ENCODE data around the gene METTL17.
"Not testable (repeated sequence)": the region's sequence is repeated elsewhere in the genome, so short reads cannot be mapped to it uniquely, and the experiment has no call there.

The METTL17 gene

DNA sequence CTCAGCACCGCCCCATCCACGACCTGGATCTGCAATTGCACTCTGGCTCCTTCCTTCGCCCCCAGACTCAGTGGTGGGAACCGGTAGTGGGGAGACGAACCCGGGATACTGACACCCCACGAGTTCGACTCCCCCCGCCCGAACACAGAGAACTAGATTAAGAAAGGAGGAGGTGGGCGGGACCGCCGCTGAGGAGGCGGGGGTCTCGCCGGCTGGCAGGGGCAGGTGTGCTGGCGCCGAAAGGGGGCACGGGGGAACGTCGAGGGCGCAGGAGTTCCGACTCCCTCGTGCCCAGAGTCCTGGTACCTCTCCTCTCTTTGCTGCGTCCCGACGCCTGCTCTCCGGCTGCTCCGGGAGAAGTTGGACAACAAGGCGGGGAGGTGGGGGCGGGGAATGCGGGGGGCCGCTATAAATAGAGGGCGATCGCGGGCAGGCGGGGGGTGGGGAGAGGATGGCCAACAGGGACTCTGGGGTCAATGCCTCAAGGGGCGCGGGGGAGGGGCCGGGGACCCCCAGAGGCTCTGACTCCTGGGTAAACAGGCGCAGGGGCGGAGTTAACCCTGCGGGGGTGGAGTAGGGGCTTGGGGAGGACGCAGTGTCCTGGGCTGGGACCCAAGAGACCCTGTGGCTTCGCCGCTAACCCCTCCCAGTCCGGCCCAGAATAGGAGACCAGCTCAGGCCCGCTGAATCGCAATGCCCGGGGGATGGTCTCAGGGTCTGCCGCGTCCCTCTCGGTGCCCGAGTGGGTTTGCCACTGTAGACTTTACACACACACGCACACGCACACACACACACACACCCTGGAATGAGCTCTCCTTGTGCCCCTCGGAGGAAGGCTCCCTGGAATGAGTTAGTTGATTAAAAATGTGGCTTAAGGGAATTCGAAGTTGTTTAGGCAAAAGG, 35.8 kb downstream of the METTL17 start:
- DNase-seq = no peak

- no peak for DNase-seq
Measured at GRCh38 chr14:21026274-21026987, 36.7 kb downstream of the METTL17 start.

- no peak for DNase-seq
Measured at GRCh38 chr14:21026988-21027315, 37.2 kb downstream of the METTL17 start.

- DNase-seq = no peak
Measured at GRCh38 chr14:21029917-21030316, 40.1 kb downstream of the METTL17 start, which contains the start of gene TPPP2. TSS of gene TPPP2 (plus strand) at chr14:21030217. CDS start at chr14:21030582, 365 bp downstream.

- DNase-seq = no peak
Measured at GRCh38 chr14:21030531-21030930, 40.8 kb downstream of the METTL17 start.

DNA sequence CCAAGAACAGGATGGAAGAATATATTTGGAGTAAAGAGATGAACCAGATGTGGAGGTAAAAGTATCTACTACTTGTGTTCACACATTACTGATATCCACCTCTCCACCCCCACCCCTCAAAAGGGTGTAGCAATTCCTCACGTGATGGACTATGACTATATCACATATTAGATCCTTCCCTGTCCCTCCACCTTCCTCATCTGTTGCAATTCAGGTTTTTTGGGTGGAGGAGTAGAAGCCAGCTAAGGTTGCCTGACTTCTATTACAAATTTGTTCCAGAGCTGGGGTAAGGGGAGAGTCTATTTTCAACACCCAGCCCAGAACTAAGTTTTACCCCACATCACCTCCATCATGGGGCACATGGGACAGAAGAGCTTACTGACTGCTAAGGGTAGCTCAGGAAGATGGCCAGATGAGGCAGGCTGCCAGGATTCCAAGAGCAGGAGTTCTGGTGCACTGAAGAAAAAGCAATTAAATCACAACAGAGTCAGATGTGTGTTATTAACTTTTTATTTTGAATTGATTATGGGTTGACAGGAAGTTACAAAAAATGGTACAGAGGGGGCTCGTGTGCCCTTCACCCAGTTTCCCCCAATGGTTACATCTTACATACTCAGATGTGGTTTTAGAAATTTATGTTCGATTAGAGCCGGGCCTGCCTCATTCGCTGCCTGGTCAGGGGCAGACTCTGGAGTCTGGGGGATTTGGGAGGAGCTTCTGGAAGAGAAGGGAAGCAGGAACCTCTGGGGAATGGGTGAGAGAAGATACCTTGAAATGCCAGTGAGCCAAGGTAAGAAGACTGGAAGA, 42.7 kb downstream of the METTL17 start:
- DNase-seq = no peak

- DNase-seq = no peak
Measured at GRCh38 chr14:21033133-21033698, 43.4 kb downstream of the METTL17 start.

- DNase-seq = no peak
Measured at GRCh38 chr14:21034707-21035106, 44.9 kb downstream of the METTL17 start, which contains the start of gene RNASE13. TSS of gene RNASE13 (minus strand) at chr14:21034807. CDS start at chr14:21034288, 519 bp downstream.

DNA sequence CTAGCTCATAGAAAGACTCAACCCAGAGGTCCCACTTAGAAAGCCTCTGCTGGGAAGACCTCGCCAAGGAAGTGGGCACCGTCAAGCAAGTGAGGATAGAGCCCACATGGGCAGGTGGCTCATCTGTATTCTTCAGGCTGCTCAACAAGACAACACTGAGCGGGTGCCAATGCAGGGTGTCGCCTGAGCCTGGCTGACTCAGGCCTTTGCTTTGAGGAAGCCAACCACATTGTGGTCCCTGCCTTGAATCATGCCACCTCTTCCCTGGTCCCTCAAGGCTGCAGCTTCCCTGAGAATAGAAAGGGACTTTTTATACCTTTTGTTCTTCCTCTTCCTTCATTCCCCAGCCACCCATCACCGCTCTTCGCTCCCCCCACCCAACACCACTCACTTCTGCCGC, 47.0 kb downstream of the METTL17 start:
- no peak for DNase-seq

DNA sequence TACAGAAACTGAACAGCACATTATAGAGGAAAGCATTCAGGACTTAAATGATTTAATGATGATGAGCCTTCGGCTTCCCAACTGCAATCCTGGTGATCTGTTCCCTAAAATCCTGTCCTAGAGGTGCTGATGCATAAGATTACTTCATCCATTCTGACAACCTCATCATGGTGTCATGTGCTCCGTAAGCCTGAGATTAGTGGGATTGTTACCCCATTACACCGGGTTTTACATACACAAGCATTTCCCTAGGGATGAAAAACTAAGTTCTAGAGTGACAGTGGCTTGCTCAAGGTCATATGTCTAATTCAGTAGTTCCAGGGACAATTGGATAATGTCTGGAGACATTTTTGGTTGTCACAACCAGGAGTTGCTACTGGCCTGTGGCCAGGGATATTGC, 47.4 kb downstream of the METTL17 start:
- no peak for DNase-seq

DNA sequence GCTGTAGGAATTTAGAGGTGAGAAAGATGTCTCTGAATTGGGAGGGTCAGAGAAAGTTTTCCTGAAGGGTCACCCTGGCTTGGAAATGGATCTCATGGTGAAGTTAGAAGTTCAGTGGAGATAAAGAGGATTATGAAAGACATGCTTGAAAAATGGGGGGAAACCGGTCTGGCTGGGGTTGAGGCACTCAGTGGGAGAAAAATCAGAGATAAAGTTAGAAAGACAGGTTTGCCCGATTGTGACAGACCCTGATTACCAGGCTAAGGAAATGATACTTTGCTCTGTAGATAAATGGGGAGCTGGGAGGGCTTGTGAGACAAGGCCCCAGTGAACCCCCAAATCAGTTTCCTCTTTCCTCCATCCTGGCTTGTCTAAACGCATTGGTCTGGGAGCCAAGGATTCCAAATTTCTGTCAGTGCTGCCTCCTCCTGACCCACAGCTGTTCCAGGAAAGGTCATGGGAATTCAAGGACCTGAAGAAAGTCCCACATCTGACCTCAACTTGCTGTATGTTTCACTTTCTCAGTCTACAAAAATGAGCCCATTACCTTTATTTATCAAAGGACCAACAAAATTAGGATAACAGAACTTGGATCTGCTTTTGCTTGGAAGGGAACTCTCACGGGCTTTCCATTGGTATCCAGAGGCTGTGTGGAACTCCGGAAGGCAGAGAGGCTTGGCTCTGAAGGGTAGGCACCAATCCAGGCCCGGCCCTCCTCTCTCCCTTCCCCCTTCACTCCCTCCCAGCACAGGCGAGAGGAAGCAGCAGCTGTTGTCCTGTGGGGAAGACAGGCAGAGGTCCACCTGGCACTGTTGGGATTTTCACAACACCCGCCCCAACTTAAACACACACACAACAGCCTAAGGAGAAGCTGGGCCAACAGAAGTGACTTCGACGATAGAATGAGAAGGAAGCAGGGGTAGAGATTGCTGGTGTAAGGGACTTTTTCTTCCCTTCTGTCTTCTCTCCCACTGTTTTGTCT, 49.0 kb downstream of the METTL17 start:
- DNase-seq = no peak

DNA sequence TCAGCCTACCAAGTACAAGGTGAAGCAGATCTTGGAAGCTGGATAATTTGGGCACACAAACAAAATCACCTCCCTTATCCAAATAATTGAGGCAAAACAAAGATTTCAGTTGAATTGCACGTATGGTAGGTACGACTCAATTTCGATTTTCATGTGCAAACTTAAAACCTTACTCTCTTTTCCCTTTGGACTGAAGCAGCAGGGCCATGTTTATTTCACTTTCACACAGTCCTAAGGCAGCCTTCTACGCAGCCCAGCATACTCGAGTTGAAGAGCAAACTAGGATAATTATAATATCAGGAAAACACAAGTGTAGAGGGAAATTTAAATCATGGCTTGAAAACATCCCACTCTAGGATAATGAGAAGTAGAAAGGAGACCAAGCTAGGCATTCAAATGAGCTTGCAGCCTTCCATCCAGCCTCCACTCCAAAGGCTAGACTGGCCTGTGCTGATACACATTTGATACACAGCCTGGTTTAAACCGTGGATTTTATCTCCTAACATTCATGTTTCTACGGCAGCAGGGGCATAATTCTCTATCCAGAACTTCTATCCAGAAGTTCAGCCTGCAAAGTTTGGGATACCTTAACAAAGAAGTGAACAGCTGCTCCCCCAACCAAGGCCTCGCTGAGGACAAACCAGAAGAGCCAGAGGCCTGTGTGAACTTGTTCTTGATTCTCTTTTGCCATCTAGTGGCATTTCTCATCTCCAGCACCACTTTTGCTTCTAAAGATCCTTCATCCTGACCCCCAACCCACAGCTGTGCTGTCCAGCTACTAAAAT, 50.0 kb downstream of the METTL17 start:
- peak in 3 of 5 donors; percentile 7 to 19 (median 16) for DNase-seq

DNA sequence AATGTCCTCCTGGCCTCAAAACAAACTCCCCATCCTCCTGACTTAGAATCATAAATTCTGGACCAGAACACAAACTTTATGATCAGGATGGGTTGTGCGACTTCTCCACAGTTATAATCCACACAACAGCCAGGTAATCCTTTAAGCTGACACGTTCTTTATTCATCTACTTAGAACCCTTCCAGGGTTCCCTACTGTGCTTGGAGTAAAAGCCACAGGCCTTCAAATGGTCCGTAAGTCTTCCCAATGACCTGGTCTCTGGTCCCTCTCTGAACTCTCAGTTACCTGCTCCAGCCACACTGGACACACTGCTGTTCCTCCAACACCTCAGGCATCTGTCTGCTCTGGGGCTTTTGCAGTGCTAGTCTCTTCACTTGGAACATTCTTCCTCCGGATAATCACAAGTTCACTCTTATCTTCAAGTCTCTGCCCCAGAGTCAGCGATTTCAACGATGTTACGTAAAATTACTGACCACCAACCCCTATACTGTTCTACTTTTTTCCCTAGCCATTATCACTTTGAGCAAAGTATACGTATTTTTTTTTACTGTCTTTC, 50.7 kb downstream of the METTL17 start:
- DNase-seq = no peak

- not testable (repeated sequence) for DNase-seq
Measured at GRCh38 chr14:21040941-21041340, 51.2 kb downstream of the METTL17 start.

GRCh38 chr14:21041676-21042433, 52.1 kb downstream of the METTL17 start, which contains the start of gene RNASE7:
TSS of gene RNASE7 (plus strand) at chr14:21042362. CDS start at chr14:21042993, 631 bp downstream.
- no peak for DNase-seq

GRCh38 chr14:21042918-21043317, 53.1 kb downstream of the METTL17 start:
- no peak for DNase-seq

GRCh38 chr14:21043387-21043973, 53.7 kb downstream of the METTL17 start:
- DNase-seq = no peak

DNA sequence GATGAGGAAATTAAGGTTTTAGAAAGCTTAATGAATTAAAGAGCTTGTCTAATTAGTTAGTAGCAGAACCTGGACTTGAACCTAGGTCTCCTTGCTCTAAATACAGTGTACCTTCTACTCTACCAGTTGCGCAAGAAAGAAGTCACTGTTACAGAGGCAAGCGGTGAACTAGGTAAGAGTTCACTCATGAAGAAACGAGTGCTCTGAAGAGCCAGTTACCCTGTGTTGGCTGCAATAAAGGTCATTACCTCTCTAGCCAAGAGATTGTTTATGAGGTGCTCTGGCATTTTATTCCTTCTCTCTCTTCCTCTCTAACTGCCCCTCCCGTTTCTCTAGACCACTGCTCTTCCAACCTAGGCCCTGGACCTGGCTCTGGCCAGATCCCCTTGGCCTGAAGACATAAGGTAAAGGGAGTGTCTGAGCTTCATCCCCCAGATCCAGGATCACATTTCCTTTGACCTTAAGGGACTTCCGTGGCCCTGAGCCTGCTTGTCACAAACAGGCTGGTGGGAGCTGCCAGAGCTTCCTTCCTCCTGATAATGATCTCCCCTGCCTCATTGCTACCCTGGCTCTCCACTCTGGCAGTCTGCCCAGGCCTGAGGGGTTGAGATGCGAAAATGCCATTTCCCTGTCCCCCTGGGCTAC, 54.3 kb downstream of the METTL17 start:
- DNase-seq = no peak
